ENCODE measurements around the gene NEGR1. TPM values are rescaled to one million over a fixed set of nuclear protein-coding genes. Genes with fewer than 3 reads are reported as not detected.

NEGR1 gene
- polyA plus RNA-seq, 1 donor from 2014 or later = 47.4 TPM

DNA sequence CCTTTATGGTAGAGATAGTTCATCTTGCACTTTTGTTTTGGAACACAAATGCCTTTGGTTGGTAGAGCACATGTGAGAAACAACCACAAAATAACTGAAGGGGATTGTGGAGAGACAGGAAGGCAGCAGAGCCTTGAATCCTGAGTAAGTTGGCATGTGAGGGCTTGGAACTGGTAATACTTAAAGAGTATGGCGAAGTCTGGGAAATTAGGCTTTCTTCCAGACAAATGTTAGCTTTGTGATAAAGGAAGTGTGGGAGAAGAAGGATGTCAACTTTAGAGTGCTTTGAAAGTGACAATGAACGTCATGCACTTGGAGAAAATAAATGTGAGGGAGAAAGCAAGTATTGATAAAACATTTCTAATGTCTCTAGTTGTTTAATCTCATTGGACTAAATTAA lies 725.2 kb downstream of the NEGR1 start:
- no peak overlapping the region for H2AFZ ChIP-seq (ENCODE audit: low read depth, low read length)
- no peak for TF ChIP-seq RAD21 (conservative IDR thresholded peaks at IDR 0.05)
- TF ChIP-seq, protein P1, sequence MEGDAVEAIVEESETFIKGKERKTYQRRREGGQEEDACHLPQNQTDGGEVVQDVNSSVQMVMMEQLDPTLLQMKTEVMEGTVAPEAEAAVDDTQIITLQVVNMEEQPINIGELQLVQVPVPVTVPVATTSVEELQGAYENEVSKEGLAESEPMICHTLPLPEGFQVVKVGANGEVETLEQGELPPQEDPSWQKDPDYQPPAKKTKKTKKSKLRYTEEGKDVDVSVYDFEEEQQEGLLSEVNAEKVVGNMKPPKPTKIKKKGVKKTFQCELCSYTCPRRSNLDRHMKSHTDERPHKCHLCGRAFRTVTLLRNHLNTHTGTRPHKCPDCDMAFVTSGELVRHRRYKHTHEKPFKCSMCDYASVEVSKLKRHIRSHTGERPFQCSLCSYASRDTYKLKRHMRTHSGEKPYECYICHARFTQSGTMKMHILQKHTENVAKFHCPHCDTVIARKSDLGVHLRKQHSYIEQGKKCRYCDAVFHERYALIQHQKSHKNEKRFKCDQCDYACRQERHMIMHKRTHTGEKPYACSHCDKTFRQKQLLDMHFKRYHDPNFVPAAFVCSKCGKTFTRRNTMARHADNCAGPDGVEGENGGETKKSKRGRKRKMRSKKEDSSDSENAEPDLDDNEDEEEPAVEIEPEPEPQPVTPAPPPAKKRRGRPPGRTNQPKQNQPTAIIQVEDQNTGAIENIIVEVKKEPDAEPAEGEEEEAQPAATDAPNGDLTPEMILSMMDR (IDR thresholded peaks at IDR 0.05; ENCODE audit: poor library complexity, severe bottlenecking) = no peak
- no peak for TF ChIP-seq MXI1 (conservative IDR thresholded peaks at IDR 0.05; ENCODE audit: poor library complexity, severe bottlenecking)
- TF ChIP-seq SMC3 (conservative IDR thresholded peaks at IDR 0.05; ENCODE audit: poor library complexity) = no peak
- no peak for TF ChIP-seq POLR2AphosphoS5 (IDR thresholded peaks at IDR 0.05)
- TF ChIP-seq, protein P2, sequence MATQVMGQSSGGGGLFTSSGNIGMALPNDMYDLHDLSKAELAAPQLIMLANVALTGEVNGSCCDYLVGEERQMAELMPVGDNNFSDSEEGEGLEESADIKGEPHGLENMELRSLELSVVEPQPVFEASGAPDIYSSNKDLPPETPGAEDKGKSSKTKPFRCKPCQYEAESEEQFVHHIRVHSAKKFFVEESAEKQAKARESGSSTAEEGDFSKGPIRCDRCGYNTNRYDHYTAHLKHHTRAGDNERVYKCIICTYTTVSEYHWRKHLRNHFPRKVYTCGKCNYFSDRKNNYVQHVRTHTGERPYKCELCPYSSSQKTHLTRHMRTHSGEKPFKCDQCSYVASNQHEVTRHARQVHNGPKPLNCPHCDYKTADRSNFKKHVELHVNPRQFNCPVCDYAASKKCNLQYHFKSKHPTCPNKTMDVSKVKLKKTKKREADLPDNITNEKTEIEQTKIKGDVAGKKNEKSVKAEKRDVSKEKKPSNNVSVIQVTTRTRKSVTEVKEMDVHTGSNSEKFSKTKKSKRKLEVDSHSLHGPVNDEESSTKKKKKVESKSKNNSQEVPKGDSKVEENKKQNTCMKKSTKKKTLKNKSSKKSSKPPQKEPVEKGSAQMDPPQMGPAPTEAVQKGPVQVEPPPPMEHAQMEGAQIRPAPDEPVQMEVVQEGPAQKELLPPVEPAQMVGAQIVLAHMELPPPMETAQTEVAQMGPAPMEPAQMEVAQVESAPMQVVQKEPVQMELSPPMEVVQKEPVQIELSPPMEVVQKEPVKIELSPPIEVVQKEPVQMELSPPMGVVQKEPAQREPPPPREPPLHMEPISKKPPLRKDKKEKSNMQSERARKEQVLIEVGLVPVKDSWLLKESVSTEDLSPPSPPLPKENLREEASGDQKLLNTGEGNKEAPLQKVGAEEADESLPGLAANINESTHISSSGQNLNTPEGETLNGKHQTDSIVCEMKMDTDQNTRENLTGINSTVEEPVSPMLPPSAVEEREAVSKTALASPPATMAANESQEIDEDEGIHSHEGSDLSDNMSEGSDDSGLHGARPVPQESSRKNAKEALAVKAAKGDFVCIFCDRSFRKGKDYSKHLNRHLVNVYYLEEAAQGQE (IDR thresholded peaks at IDR 0.05; ENCODE audit: borderline replicate concordance) = no peak
- TF ChIP-seq TAF1 (IDR thresholded peaks at IDR 0.05; ENCODE audit: low read depth) = no peak
- no peak for TF ChIP-seq EZH2 (IDR thresholded peaks at IDR 0.05; ENCODE audit: borderline replicate concordance, insufficient read depth, low read length, poor library complexity, severe bottlenecking)
- no peak for TF ChIP-seq EP300 (conservative IDR thresholded peaks at IDR 0.05; ENCODE audit: poor library complexity, severe bottlenecking)
- no peak overlapping the region for H3K9ac ChIP-seq (ENCODE audit: low read length)
- H3K4me3 ChIP-seq (ENCODE audit: low read length) = no peak overlapping the region
- H3K79me2 ChIP-seq (replicated peaks; ENCODE audit: insufficient read depth, low read length) = no peaks in the 10 kb centered on the region
- H3F3A ChIP-seq (ENCODE audit: insufficient read depth, low read length, poor library complexity, severe bottlenecking) = no peaks in the 10 kb centered on the region
- H3K4me2 ChIP-seq (ENCODE audit: low read length) = no peak overlapping the region
- no peaks in the 10 kb centered on the region for H3K9me2 ChIP-seq (ENCODE audit: insufficient read depth, low read length)
- no peaks in the 10 kb centered on the region for H4K20me1 ChIP-seq (ENCODE audit: insufficient read depth)
- H3K27ac ChIP-seq (ENCODE audit: low read length) = no peak overlapping the region
- no peaks in the 10 kb centered on the region for H3K36me3 ChIP-seq (ENCODE audit: insufficient read depth, low read length)
- H3K9me3 ChIP-seq (ENCODE audit: low read length) = no peaks in the 10 kb centered on the region
- no peaks in the 10 kb centered on the region for H3K27me3 ChIP-seq (ENCODE audit: insufficient read depth, low read depth, low read length)

DNA sequence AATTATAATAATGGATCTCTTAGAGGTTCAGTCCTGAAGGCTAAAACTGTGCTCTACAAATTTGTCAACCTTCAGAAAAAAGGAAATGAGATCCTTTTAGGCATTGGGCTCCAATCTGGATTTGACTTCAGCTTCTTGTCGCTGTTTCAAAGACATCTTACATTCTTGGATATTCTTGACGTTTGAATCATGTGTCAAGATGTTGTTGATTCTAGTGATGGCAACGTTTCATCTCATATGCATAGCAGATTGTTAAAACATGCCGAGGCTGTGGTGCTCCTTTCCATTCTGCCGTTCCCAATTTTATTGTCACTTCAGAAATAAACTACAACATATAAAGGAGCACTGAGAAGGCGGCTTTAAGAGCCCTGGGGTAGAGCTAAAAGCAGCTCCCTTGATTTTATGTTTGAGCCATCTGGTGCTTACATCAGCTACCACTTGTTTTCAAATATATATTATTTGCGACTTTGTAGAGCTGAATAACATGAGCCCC lies 733.9 kb downstream of the NEGR1 start:
- Histone ChIP-seq H3F3A (ENCODE audit: insufficient read depth, low read length, poor library complexity, severe bottlenecking) (no peaks in the 10 kb centered on the region), H3K27ac (ENCODE audit: low read length) (no peak overlapping the region), H3K4me2 (ENCODE audit: low read length) (no peak overlapping the region), H3K9me2 (ENCODE audit: insufficient read depth, low read length) (no peaks in the 10 kb centered on the region), H3K9me3 (ENCODE audit: low read length) (no peaks in the 10 kb centered on the region), H2AFZ (ENCODE audit: low read depth, low read length) (no peak overlapping the region), H3K4me3 (ENCODE audit: low read length) (no peak overlapping the region), H3K79me2 (replicated peaks; ENCODE audit: insufficient read depth, low read length) (no peaks in the 10 kb centered on the region), H3K36me3 (ENCODE audit: insufficient read depth, low read length) (no peaks in the 10 kb centered on the region), H4K20me1 (ENCODE audit: insufficient read depth) (no peaks in the 10 kb centered on the region), H3K9ac (ENCODE audit: low read length) (no peak overlapping the region), H3K27me3 (ENCODE audit: insufficient read depth, low read depth, low read length) (no peaks in the 10 kb centered on the region)
- TF ChIP-seq, protein P2 (IDR thresholded peaks at IDR 0.05; ENCODE audit: borderline replicate concordance) = no peak
- TF ChIP-seq, protein P1 (IDR thresholded peaks at IDR 0.05; ENCODE audit: poor library complexity, severe bottlenecking) = no peak
- TF ChIP-seq RAD21 (conservative IDR thresholded peaks at IDR 0.05) (no peak), MXI1 (conservative IDR thresholded peaks at IDR 0.05; ENCODE audit: poor library complexity, severe bottlenecking) (no peak), EZH2 (IDR thresholded peaks at IDR 0.05; ENCODE audit: borderline replicate concordance, insufficient read depth, low read length, poor library complexity, severe bottlenecking) (no peak), POLR2AphosphoS5 (IDR thresholded peaks at IDR 0.05) (no peak), SMC3 (conservative IDR thresholded peaks at IDR 0.05; ENCODE audit: poor library complexity) (no peak), EP300 (conservative IDR thresholded peaks at IDR 0.05; ENCODE audit: poor library complexity, severe bottlenecking) (no peak), TAF1 (IDR thresholded peaks at IDR 0.05; ENCODE audit: low read depth) (no peak)
